HG02852 (cell line): ENCODE data around the gene PRIMA1.

Source experiments
- ATAC-seq: cut with Tn5 transposase; IDR thresholded peaks from one replicate; pipeline ENCODE4 v1.9.1; 2021; ENCODE audit warnings: mild to moderate bottlenecking, moderate library complexity; ENCODE audit not compliant: unreplicated experiment

PRIMA1 gene

DNA sequence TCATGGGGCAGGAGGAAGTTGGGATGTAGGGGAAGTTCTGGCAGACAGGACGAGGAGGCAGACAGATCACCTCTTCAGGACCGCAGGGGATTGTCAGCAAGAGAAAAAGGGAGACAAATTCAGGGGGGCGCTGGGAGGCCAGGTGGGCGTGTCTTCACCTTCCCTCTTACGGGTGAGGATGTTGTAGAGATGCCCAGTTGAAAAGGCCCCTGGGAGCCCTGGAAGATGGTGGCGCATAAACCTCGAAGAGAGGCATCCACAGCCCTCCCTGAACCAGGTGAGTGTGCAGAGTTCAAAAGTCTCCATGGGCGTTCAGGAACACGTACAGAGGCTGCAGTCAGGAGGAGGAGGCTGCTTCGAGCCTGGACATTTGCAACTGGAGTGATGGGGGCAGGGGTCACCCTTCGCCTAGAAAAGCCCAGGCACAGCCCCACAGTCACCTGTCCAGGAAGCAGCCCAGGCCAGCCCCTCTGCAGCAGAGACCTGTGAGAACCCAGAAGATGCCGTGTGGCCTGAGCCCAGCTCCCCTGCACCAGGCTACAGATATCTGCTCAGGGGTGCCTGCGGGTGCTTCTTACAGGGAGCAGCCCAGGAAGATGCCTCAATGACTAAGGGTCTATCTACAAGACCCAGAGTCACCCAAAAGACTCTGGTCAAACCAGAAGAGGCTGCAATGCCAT lies 74.4 kb downstream of the PRIMA1 start:
- ATAC-seq, result no peak

DNA sequence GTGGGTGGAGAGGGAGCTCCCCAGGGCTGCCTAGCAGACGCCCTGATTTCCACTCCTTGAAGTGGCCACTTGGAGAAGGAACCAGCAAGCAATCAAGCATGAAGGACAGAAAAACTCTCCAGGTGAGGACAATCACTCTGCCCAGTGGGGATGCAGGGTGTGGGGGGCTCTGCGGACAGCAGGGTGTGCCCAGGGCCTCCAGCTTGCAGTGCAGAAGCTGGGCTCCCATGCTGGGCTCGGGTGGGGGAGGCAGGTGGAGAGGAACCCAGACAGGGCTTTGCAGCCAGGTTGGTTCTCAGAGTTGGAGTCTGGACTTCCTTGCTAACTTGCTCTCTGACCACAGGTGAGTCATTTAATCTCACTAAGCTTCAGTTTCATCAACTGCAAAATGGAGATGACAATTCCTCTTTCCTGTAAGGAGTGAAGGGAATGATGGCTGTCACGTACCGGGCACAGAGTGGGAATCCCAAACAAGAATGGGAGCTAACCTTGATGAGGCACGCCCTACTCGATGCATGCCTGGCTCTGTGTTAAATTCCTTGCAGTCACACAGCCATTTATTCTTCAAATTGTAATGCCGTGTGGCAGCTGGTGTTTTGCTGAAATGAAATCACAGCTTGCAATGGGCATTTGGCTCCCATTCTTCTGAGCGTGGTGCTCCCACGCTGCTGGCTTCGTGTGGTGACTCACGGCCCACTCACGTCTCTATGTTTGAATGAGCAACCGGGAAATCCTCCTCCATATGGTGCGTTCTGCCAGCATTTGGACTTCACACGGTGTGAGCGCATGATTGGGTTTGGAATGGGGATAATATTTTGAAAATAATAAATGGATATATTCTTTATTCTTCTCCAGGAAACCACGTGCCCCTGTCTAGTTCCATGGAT lies 75.2 kb downstream of the PRIMA1 start:
- ATAC-seq, result no peak

GRCh38 chr14:93712079-93712837 lies 76.0 kb downstream of the PRIMA1 start:
- no peak for ATAC-seq

GRCh38 chr14:93709249-93709648 lies 79.0 kb downstream of the PRIMA1 start:
- ATAC-seq, result no peak

GRCh38 chr14:93708800-93709199 lies 79.5 kb downstream of the PRIMA1 start:
- ATAC-seq, result no peak

DNA sequence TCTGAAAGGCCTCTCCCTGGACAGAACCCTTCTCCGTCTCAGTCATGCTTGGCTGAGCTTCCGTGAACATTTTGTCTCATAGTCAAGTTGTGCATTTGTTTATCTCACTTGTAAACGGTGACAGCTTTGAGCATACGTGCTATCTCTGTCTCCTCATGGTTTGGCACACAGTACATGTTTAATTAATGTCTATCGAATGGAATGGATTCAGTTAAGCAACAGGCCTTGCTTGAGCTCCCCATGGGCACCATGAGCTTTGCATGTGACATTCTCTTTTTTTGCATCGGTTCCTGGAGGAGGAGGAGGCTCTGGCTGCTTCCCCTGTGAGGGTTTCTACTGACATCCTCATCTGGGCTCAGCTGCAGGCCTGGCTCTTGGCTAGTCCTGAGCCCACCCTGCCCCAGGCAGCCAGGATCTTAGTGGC lies 80.0 kb downstream of the PRIMA1 start:
- no peak for ATAC-seq

DNA sequence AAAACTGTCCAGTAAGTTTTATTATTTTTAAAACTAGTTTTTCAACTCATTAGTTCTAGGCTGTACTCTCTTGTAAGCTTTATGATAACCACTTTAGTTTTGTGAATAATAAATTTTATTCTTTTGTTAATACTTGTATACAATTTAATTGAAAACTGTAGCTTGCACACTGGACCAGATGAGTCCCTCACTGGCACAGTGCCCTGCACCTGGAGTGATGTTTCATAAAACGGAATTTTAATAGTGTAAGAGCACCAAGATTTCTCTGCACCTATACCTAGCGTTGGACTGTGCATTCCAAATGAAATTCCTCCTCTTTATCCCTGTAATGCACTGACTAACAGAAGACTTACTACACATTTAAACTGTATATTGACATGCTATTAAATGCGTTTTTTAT lies 80.8 kb downstream of the PRIMA1 start:
- ATAC-seq, result no peak

- no peak for ATAC-seq
These were observed 81.8 kb downstream of the PRIMA1 start for GRCh38 chr14:93706360-93706955.

DNA sequence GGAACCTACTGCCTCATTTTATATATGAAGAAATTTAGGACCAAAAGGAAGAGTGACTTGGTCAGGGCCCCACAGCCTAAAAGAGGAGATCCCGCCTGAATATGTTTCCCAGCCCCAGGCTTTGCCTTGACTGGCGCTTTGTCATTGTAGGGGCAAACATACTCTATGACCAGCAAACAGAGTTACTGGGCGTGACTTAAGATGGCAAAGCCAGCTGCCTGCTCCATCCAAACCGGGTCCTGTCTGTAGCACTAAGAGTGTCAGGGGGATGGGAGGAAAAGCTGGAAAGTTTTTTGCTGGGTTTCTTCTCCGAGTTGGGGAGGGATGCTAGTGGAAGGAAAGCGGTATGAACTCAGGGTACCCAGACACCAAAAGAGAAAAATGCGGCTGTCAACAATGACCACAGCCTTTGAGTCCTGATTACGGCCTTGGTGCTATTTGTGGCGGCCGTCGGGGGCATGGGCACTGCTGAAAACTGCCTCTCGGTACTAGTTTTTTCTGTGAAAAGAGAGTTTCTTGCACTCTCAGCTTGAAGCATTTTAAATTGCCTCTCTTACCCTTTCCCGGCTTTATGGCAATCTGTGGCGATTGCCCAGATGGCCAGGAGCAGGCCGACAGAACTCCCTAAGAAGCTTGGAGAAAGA lies 82.7 kb downstream of the PRIMA1 start:
- no peak for ATAC-seq

DNA sequence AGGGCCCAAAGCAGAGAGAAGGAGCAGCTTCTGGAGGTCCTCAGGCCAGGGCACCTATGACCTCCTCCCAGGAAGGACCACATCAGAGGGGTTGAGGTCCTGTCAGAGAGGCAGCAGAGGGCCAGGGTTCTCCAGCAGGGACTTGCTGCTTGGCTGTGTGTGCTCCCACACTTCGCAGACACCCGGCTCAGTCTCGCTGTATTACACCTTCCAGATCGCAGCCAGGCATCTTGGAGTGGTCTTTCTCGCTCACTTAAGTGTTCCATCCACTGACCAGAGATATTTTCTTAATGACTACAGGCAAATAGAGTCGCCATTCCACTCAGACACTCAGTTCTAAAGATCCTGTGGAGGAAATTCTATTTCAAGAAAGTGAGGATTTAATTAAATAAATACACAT lies 84.3 kb downstream of the PRIMA1 start:
- ATAC-seq, result no peak

- no peak for ATAC-seq
These were observed 85.3 kb downstream of the PRIMA1 start for GRCh38 chr14:93702946-93703345.

DNA sequence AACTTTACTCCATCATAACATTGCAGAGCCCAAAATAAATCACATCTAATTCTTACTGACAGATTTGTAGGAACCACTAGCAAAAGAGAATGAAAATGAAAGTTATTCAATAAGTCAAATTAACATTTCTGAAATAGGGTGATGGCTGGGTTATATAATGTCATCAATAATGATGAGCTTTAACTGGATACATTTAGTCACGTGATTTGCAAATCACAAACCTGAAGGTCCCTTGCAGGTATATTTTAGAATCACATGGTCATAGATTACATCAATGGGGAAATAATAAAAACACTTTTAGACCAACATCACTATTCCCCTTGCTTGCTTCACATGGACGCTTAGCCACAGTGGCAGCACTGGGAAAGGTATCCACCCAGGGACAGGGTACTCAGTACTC lies 86.7 kb downstream of the PRIMA1 start:
- no peak for ATAC-seq

DNA sequence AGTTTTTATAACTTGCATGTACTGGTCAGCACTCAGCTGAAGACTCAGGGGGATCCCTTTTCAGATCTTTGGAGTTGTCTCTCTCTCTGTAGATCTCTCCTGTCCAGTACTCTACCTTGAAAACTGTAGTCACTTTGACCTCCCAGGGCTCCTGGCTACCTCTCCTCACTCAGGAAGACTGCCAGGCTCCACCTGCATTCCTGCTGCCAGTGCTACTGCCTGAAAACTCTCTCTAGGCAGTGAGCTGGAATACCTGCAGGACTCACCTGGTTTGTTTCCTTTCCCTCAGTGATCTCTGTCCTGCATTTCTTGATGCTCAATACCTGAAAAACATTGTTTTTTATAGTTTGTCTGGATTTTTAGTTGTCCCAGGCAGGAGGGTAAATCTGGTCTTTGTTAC lies 87.4 kb downstream of the PRIMA1 start:
- ATAC-seq, result no peak

GRCh38 chr14:93693914-93694313 lies 94.4 kb downstream of the PRIMA1 start:
- no peak for ATAC-seq

GRCh38 chr14:93691042-93691780 lies 97.1 kb downstream of the PRIMA1 start:
- no peak for ATAC-seq

DNA sequence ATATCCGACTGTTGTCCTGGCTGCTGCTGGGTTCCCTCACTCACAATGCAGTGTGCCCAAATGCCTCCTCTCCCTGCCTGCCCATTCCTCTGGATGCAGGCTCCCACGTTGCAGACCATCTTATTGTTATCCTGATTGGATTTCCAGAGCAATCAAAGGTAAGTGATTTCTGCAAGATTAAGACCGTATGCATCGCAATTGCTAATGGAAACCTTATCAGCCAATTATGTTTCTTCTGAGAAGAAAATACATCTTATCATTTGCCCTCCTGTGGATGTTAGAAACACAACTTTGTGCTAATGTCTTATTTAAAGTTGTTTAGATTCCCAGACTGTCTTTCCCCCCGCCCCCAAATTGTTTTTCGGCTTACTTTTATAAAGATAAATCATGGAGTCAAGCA lies 98.1 kb downstream of the PRIMA1 start:
- no peak for ATAC-seq

- no peak for ATAC-seq
These were observed 99.5 kb downstream of the PRIMA1 start for GRCh38 chr14:93688820-93689219.

DNA sequence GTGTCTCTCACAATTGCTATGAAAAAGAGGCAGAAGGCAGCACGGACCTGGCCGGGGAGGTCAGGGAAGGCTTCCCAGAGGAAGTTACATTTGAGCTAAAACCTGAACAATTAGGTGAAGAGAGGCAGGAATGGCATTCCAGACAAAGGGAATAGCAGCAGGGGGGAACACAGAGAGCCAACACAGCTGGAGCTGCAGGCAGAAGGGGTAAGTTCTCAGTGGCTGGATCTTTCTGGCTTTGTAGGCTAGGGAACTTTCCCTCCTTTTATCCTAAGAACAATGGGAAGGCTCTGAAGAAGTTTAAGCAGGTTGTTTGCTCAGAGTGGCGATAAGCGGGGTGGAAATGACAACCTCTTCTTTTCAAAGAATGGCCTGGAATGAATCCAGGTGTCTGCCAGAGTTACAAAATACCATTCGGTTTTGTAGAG lies 100.0 kb downstream of the PRIMA1 start:
- no peak for ATAC-seq

DNA sequence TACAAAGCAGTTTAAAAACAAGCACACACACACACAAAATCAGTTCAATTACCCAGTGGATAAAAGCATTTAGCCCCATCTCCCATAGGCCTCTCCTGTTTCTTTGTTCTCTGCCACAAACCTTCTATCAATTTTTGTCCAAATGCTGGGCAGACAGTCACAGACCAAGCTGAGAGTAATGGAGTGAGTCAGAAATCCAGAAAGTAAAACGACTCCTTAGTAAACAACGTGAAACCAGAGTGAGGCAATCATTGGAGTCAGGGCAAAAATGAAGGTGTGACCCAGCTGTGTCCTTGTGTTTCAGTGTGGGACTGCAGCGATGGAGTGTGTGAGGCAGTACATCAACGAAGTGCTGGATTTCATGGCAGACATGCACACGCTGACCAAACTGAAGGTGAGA lies 102.0 kb downstream of the PRIMA1 start:
- no peak for ATAC-seq
